A549 (cell line): ENCODE measurements around the gene HSPA2. TPM values are rescaled to one million over a fixed set of nuclear protein-coding genes. Genes with fewer than 3 reads are reported as not detected.
A peak's percentile ranks its signal among the peaks of the same experiment; 100 is the strongest.
"Not testable (repeated sequence)": the region's sequence is repeated elsewhere in the genome, so short reads cannot be mapped to it uniquely, and the experiment has no call there.

Source experiments
- ATAC-seq, 2 experiments: fragments of 200-7000 bp in 1 of 2; fragments of >200 bp in 1 of 2; cut with Nextera tagmentation in 1 of 2; cut with Tn5 transposase in 1 of 2; 3 replicates each; pipeline versions ENCODE4 v1.8.0 to v1.9.1; 2018 to 2020; ENCODE audit warnings: mild to moderate bottlenecking in 1 of 2, moderate library complexity in 1 of 2
- CTCF ChIA-PET: fragments of 300-600 bp; sonication (Branson Sonifier 250); formaldehyde crosslinking; extraction: SDS; loops from one replicate; lab custom pipeline; 2021; ENCODE audit warnings: antibody characterized with exemption, inconsistent platforms; lab: Yijun Ruan, JAX
- POLR2A ChIA-PET: fragments of 350-600 bp; formaldehyde crosslinking; extraction: SDS; loops from one replicate; lab custom pipeline; 2021; ENCODE audit warnings: antibody characterized with exemption, inconsistent platforms; lab: Yijun Ruan, JAX
- DNase-seq, 2 experiments: peaks; one replicate each; pipeline versions ENCODE4 v3.0.0 to v3.0.0-alpha.2; 2011 to 2016; ENCODE audit warnings: low read depth in 1 of 2, low spot score in 1 of 2
- FAIRE-seq: peaks from 2 replicates; lab custom pipeline; 2011; peaks lifted over from hg19 to GRCh38; lab: Jason Lieb, UNC
- H3K27ac ChIP-seq, 2 experiments: fragments of >200 bp; sonication (Bioruptor Twin); formaldehyde crosslinking; 3 replicates each; pipeline ENCODE4 v1.5.1; 2016 to 2017
- H3K4me1 ChIP-seq: fragments of >200 bp; sonication (Bioruptor Twin); formaldehyde crosslinking; 3 replicates; pipeline ENCODE4 v1.6.1; 2016
- H3K4me2 ChIP-seq: fragments of >200 bp; sonication (Bioruptor Twin); formaldehyde crosslinking; 3 replicates; pipeline ENCODE4 v1.6.1; 2016
- H3K4me3 ChIP-seq: fragments of >200 bp; sonication (Bioruptor Twin); formaldehyde crosslinking; 3 replicates; pipeline ENCODE4 v1.5.1; 2016
- H3K9me3 ChIP-seq: fragments of >200 bp; sonication (Bioruptor Twin); formaldehyde crosslinking; 3 replicates; pipeline ENCODE4 v1.6.1; 2016
- ATOH8 ChIP-seq: fragments of 250-450 bp; sonication (Bioruptor Pico); IDR thresholded peaks from 2 replicates; pipeline ENCODE4 v1.5.0; 2020; ENCODE audit warnings: low read depth, mild to moderate bottlenecking, moderate library complexity
- BCL3 ChIP-seq: fragments of >200 bp; sonication (Bioruptor Twin); formaldehyde crosslinking; IDR thresholded peaks from 3 replicates; pipeline ENCODE4 v1.6.1; 2016
- CEBPB ChIP-seq, 2 experiments: fragments of >200 bp in 1 of 2; sonication (Bioruptor Twin) in 1 of 2; formaldehyde crosslinking in 1 of 2; IDR thresholded peaks; 2 replicates each; pipeline ENCODE4 v1.6.1; 2012 to 2016
- EHMT2 ChIP-seq: fragments of 200-600 bp; sonication (generic); IDR thresholded peaks from 2 replicates; pipeline ENCODE4 v1.6.1; 2016; ENCODE audit warnings: antibody characterized with exemption, low read depth, mild to moderate bottlenecking, moderate library complexity
- ELK1 ChIP-seq: fragments of 150-350 bp; IDR thresholded peaks from 2 replicates; pipeline ENCODE4 v1.6.1; 2014; ENCODE audit warnings: low read depth, mild to moderate bottlenecking, low read length
- FOSL2 ChIP-seq, 2 experiments: fragments of 450-650 bp in 1 of 2; fragments of >200 bp in 1 of 2; sonication (Bioruptor Twin) in 1 of 2; formaldehyde crosslinking; IDR thresholded peaks; 2 replicates each; pipeline versions ENCODE4 v1.5.0 to v1.6.1; 2016 to 2020; ENCODE audit warnings: mild to moderate bottlenecking in 1 of 2, moderate library complexity in 1 of 2
- HDAC2 ChIP-seq: fragments of 200-600 bp; sonication (generic); IDR thresholded peaks from 2 replicates; pipeline ENCODE4 v1.6.1; 2016
- HOXA7 ChIP-seq: fragments of 250-450 bp; sonication (Bioruptor Pico); IDR thresholded peaks from 2 replicates; pipeline ENCODE4 v1.5.0; 2020; ENCODE audit warnings: mild to moderate bottlenecking, moderate library complexity
- JUN ChIP-seq, 2 experiments: fragments of >200 bp; sonication (Bioruptor Twin); formaldehyde crosslinking; IDR thresholded peaks; 2 replicates in 1 of 2; 3 replicates in 1 of 2; pipeline ENCODE4 v1.6.1; 2016 to 2017
- JUNB ChIP-seq: fragments of >200 bp; sonication (Bioruptor Twin); formaldehyde crosslinking; IDR thresholded peaks from 2 replicates; pipeline ENCODE4 v1.6.1; 2016
- KDM5A ChIP-seq: fragments of 200-600 bp; sonication (generic); IDR thresholded peaks from 2 replicates; pipeline ENCODE4 v1.6.1; 2016; ENCODE audit warnings: antibody characterized with exemption, mild to moderate bottlenecking
- MYC ChIP-seq: IDR thresholded peaks from 2 replicates; pipeline ENCODE4 v1.6.1; 2012; ENCODE audit warnings: mild to moderate bottlenecking, inconsistent platforms, low read length, improper control_type of control experiment, borderline replicate concordance
- NFE2L2 ChIP-seq: fragments of 150-350 bp; conservative IDR thresholded peaks from 2 replicates; pipeline ENCODE4 v1.6.1; 2014; ENCODE audit warnings: low read length
- RCOR1 ChIP-seq: fragments of 150-350 bp; IDR thresholded peaks from 2 replicates; pipeline ENCODE4 v1.6.1; 2014; ENCODE audit warnings: antibody characterized with exemption, low read length, low read depth
- RFX5 ChIP-seq: fragments of 450-650 bp; IDR thresholded peaks from 2 replicates; pipeline ENCODE4 v1.7.1; 2014; ENCODE audit warnings: antibody characterized with exemption, mild to moderate bottlenecking, moderate library complexity
- RNF2 ChIP-seq: fragments of 200-600 bp; sonication (generic); IDR thresholded peaks from 2 replicates; pipeline ENCODE4 v1.6.1; 2016; ENCODE audit warnings: low read depth, mild to moderate bottlenecking, antibody characterized with exemption, moderate library complexity, borderline replicate concordance
- ZNF302 ChIP-seq: fragments of 250-450 bp; sonication (Bioruptor Pico); IDR thresholded peaks from 2 replicates; pipeline ENCODE4 v1.9.0; 2021; ENCODE audit warnings: inconsistent platforms, mild to moderate bottlenecking, moderate library complexity
- WGBS: methylation state at CpG from one replicate; pipeline ENCODE4 v1.1.6; 2017; ENCODE audit errors: missing lambda C conversion rate; 5-methylcytosine and 5-hydroxymethylcytosine counted together
- polyA plus RNA-seq, 4 experiments: library from polyadenylated mRNA; depleted of rRNA in 3 of 4; stranded (reverse); fragments of >200 nt; fragmentation: RNase III in 1 of 4; extraction: RNeasy Plus Mini Kit Qiagen cat#74134 plus additional on column Dnase treatment in 1 of 4; gene quantifications; 2 replicates in 3 of 4; 3 replicates in 1 of 4; pipeline ENCODE4 v1.2.3, GENCODE V29; 2011 to 2017

The HSPA2 gene
- polyA plus RNA-seq, 2 of the 4 experiments (the other 2 are of a cell fraction), result 59.9 to 156 TPM

- Histone ChIP-seq H3K4me2 (no peak overlapping the region), H3K4me3 (no peak overlapping the region), H3K27ac (peak overlapping the region; percentile 3 to 68; a peak in 4 of 6 replicates), H3K9me3 (no peaks in the 10 kb centered on the region), H3K4me1 (peaks cover 36% of the 10 kb centered on the region)
- TF ChIP-seq BCL3 (no peak), KDM5A (no peak), RCOR1 (no peak), RNF2 (no peak)
- ChIA-PET CTCF (interaction anchor here (0.5 to 1.8 kb wide), 2 partner anchors 55 to 114 kb away, joined by 3 to 5 read pairs; no protein-coding TSS in a partner anchor), POLR2A (interaction anchor here (1.4 kb wide), 1 partner anchor 26 kb away, joined by 4 read pairs; the partner anchor contains the start of gene HSPA2)
- ATAC-seq, result peak; percentile 32 to 56; a peak in 4 of 6 replicates
- 90% methylated on average over 5 of the region's 5 CpGs for WGBS
- no peak for DNase-seq
- no peak for FAIRE-seq
These were observed 26.1 kb downstream of the HSPA2 start for GRCh38 chr14:64566651-64567122.

- FAIRE-seq (peak; percentile 7), DNase-seq (peak; percentile 64 to 82), ATAC-seq (peak; percentile 93 to 96)
- POLR2A ChIA-PET, result interaction anchor here (0.6 to 2.4 kb wide), 4 partner anchors 14 to 67 kb away, joined by 3 to 20 read pairs (median 4); partner anchors contain the start of gene HSPA2
- CTCF ChIA-PET, result interaction anchor here (0.5 to 0.6 kb wide), 2 partner anchors 9 to 15 kb away, joined by 3 to 5 read pairs; no protein-coding TSS in a partner anchor
- Histone ChIP-seq H3K4me3 (no peak overlapping the region), H3K9me3 (no peaks in the 10 kb centered on the region), H3K27ac (peak overlapping the region; percentile 68 to 85), H3K4me1 (peaks cover 34% of the 10 kb centered on the region), H3K4me2 (peak overlapping the region; percentile 62)
- TF ChIP-seq CEBPB (IDR thresholded peaks at IDR 0.05) (peak; percentile 71 to 80; a peak in 3 of 4 replicates), FOSL2 (IDR thresholded peaks at IDR 0.05) (0 out of 2 replicates have a peak, but pooled peaks have one; percentile 29), FOSL2 (CRISPR knock-in tag; IDR thresholded peaks at IDR 0.05) (peak; percentile 75), BCL3 (no peak), JUN (IDR thresholded peaks at IDR 0.05) (peak in 1 of 2 experiments; percentile 24; a peak in 1 of 5 replicates)
- 15% methylated on average over 3 of the region's 3 CpGs for WGBS
These were observed 28.6 kb downstream of the HSPA2 start for GRCh38 chr14:64569138-64569631.

- H3K9me3 ChIP-seq, H3K4me3 ChIP-seq, FAIRE-seq, DNase-seq: not testable (repeated sequence)
- ChIA-PET POLR2A (interaction anchor here (0.6 to 2.4 kb wide), 4 partner anchors 15 to 66 kb away, joined by 3 to 20 read pairs (median 4); partner anchors contain the start of gene HSPA2), CTCF (interaction anchor here (0.5 to 0.6 kb wide), 2 partner anchors 16 to 17 kb away, joined by 3 read pairs; no protein-coding TSS in a partner anchor)
- WGBS, result 84% methylated on average over 7 of the region's 7 CpGs
- Histone ChIP-seq H3K27ac (peak overlapping the region; percentile 68 to 85), H3K4me1 (peaks cover 34% of the 10 kb centered on the region), H3K4me2 (peak overlapping the region; percentile 62)
- ATAC-seq, result peak in 1 of 2 experiments; percentile 16; a peak in 1 of 6 replicates
These were observed 29.1 kb downstream of the HSPA2 start for GRCh38 chr14:64569646-64570045.

GRCh38 chr14:64572386-64573104 lies 32.0 kb downstream of the HSPA2 start:
- ChIA-PET POLR2A (no interaction called here), CTCF (no interaction called here)
- Histone ChIP-seq H3K4me2 (no peak overlapping the region), H3K4me3 (no peak overlapping the region), H3K4me1 (peaks cover 24% of the 10 kb centered on the region), H3K27ac (peak overlapping the region in 1 of 2 experiments; percentile 20; a peak in 1 of 6 replicates), H3K9me3 (no peaks in the 10 kb centered on the region)
- ATAC-seq (no peak), FAIRE-seq (no peak), DNase-seq (no peak)
- TF ChIP-seq JUNB (no peak), MYC (no peak), ZNF302 (CRISPR knock-in tag) (no peak), ELK1 (no peak), KDM5A (no peak), HDAC2 (no peak), RFX5 (no peak), NFE2L2 (no peak), ATOH8 (CRISPR knock-in tag) (no peak), BCL3 (no peak), HOXA7 (CRISPR knock-in tag) (no peak), EHMT2 (no peak)
